GM19468 (cell line): ENCODE measurements around the gene MYMX.
A peak's percentile ranks its signal among the peaks of the same experiment; 100 is the strongest.

Source experiments
- ATAC-seq: cut with Tn5 transposase; IDR thresholded peaks from one replicate; pipeline ENCODE4 v1.9.1; 2021; ENCODE audit warnings: mild to moderate bottlenecking, moderate library complexity, moderate number of reproducible peaks; ENCODE audit not compliant: unreplicated experiment; ENCODE audit errors: extremely low read depth

MYMX gene

DNA sequence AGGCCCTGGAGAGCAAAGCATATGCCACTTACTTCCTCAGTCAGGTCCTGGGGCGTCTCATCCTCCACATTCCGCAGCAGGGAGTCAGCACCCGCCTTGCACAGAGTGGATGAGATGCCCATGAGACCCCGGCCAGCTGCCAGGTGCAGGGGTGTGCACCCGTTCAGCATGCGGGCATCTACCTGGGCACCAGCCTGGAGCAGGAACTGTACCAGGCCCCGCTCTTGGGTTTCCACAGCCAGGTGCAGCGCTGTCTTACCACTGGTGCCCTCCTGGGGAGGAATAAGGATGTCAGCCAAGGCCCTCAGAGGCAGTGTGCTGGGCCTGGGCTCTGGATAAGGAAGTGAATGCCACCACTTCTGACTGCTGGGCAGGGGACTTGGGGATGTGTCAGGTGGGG is 43.3 kb downstream of the MYMX start:
- no peak for ATAC-seq

DNA sequence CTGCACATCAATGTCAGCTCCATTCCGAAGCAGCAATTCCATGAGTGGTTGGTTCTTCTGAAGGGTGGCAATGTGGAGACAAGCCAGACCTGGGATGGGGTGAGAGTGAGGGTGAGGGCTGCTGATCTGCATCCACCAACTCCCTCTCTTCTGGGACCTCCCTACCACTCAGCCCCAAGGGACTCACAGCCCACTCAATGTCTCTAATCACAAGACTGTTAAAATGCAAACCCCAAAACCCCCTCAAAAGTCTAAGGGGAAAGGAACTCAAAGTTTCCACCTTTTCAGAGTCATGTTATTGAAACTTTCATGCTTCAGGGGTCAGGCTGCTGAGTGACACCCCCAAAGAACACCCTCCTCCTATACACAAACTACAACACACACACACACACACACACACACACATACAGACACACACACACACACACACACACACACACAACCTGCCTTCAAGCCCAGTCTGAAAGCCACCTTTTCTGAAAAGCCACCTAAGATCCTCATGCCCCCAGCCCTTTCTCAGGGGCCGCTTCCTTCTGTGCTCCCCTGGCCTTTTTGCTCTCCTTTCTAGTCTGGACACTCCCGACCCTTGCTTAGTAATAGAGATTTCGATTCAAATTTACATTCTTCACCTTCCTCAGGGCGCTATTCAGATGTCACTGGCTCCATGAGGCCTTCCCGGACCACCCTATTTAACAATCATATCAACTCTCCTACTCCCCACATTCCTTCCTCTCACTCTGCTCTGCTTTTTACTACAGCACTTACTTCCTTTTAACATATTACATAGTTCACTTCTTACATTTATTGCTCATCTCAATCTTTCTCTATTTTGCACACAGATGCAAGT is 43.9 kb downstream of the MYMX start:
- no peak for ATAC-seq

DNA sequence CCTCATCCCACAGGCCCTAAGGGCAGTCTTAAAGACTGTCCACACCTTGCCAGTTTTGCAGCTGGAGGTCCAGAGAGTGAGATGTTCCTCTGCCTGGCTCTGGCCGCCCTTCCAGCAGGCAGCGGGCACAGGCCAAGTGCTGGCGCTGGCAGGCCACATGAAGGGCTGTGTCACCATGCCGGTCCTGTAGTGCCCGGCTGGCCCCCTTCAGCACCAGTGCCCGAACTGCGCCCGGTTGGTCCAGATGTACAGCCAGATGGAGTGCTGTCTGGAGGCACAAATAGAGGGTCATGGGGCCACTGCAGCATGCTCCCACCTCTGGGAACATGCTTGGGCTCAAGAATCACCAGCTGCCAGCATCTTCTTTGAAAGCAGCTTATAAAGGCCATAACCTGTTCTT is 44.9 kb downstream of the MYMX start:
- ATAC-seq, result no peak

DNA sequence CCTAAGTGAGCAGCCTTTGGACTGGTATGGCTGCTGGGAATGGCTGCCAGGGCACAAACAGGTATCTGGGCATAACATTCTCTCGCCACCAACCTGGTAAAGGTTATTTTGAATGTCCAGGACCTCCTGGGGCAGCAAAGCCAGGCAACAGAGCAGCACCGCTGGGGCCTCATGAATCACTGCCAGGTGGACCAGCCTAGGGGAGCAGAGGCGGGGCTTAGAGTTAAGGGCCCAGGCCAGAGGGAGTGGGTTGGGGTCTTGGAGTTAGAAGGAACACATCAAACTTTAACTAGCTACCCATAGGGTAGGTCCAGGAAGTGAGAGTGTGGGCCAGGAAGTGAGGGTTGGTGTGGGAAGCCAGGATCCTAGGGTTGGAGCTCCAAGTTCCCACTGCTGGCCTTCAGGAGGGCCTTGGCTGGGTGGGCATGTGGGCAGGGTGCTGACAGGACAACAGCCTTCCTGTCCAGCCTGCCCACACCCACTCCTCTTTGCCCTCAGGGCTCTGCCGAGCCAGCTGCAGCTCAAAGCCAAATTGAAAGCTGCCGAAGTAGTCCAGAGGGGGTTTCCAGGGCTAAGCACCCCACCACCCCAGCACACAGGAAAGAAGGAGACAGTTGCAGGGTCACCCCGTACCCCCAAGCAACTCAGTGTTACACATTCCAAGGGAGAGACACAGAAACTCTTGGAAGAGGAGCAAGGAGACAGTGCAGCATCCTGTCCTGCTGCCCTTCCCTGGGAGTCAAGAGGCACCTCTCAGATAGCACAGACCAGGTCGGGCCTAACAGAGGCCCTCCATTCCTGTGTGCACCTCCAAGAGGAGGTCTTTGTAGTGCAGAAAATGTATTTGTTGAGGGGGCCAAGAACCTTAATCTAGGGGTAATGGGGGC is 46.0 kb downstream of the MYMX start:
- ATAC-seq, result no peak

DNA sequence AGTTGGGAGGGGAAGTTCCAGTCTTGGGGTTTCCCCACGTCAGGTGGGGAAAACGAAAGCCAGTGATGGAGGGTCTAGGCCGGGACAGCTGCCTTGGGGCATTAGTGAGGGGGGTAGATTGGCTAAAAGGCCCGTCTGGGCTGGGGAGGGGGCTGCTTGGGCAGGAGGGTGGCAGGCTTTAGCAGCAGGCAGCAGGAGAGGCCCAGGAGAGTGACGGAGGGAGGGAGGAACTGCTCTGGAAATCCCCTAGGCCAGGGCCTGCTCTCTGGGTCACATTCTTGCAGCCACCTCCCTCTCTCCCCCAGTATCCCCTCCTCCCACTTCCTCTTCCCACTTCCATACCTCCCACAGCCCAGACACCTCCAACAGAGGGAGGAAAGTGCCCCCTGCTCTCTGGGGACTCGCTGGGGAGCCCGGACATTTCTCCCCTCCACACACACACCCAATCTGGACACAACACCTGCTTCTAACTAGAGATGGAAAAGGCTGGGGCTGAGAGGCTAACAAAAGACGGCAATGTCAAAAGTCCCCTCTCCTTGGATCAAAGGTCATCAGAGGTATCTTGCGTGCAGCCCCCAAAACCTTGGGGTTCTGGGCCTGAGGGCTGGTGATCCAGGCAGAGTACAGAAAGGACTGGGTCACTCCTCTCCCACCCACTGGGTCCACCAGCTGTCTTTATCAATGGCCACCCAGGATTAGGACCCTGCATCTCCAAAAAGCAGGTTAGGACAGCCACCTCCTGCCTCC is 46.8 kb downstream of the MYMX start:
- ATAC-seq, result no peak

DNA sequence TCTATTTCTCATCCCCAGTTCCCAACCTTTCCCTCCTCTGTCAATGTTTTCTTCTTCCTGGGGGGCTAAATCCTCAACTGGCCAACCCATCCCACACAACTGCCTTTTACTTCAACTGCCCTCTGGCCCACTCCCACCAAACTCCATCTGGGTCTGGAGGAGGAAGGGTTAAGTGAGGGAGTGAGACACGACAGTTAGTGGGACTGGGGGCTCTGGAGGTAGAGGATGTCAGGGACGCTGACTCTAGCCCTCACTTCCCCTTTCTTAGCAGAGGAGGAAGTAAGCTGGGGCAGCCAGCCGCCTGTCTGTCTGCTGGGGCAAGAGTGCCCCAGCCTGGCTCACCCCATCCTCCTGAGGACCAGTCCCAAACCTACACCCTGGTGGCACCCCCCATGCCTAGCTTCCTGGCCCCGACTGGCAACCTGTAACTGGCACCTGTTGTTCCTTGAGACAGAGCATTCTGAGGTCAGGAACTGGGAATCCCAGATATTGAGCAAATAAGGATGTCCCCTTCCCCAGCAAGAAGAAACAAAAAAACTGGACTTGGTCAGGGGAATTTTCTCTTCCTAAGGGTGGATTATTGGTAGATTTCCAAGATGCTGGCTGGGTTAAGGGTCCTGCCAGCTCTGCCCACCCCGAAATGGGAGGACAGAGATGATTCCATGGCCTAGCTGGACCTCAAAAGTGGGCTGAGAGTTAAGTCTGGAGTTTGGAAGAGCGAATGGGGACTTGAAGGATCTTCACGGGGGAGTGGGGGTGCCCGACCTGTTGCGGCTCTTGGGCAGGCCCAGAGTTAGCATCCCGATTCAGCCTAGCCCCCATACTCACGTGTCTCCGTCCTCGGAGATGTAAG is 47.7 kb downstream of the MYMX start:
- peak; percentile 23 for ATAC-seq

DNA sequence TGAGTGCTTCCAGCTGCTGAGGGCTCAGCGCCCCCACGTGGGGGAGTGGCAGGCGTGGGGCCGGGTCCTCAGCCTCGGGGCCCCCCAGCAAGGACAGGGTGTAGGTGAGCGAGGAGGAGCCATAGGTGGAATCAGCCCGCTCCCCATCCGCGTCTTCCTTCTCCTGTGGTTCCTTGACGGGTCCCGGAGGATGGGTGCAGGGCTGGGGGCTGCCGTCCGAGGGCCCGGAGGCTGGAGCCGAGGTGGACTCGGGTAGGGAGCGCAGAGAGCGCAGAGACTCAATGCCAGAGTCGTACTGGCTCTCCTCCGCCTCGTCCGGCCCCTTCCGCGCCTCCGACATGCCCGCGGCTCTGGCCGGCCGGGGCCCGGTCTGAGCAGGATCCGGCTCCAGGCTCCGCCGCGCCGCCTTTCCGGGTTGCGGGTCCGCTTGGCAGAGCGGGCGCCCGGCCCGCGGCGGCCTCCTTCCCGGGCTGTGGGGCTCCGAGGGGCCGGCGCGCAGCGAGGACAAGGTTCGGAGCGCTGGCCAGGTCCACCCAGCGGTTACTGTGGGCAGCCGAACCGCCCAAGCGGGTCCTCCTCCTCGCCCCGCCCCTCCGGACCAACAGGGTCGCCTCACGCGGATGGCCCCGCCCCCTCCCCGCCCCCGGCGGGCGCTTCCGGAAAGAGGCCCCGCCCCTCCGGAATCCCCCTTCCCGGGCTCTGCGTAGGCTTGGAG is 48.4 kb downstream of the MYMX start, which contains the start of gene NFKBIE:
Gene NFKBIE, minus strand, starts transcription at position 545 of the 715 bp plus-strand sequence. Its CDS starts 205 bp downstream, at position 340.
- ATAC-seq, result peak; percentile 41

DNA sequence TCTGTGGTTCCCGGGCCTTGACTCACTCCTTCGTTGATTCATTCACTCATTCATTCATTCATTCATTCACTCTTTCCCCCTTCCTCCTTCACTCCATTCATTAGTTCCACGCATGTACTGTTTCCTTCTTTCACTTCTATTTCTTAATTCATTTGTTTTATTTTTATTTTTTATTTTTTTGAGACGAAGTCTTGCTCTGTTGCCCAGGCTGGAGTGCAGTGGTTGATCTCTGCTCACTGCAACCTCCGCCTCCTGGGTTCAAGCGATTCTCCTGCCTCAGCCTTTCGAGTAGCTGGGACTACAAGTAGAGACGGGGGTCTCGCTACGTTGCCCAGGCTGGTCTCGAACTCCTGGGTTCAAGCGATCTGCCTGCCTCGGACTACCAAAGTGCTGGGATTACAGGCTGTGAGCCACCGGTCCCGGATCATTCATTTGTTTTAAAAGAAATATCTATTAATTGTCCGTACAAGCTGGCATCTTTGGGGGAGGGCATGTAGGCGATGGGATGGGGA is 49.1 kb downstream of the MYMX start:
- ATAC-seq, result no peak

DNA sequence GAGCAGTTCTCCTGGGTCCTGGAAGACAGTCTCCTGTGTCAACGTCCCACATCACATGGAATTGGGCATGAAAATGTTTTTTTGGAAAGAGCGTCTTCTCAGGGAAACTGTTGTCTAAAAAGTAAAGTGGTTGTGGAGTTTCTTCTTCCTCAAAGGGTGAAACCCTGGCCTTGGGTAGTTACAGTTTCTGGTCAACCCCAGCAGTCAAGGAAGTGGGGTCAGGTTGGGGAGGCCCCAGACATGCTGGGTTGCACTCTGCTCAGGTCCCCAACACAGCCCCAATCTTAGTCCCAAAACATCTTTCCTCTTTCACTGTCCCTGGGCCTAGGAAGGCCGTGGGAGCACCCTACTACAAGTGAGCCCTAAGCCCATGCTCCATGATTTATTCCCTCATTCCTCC is 49.6 kb downstream of the MYMX start:
- no peak for ATAC-seq

DNA sequence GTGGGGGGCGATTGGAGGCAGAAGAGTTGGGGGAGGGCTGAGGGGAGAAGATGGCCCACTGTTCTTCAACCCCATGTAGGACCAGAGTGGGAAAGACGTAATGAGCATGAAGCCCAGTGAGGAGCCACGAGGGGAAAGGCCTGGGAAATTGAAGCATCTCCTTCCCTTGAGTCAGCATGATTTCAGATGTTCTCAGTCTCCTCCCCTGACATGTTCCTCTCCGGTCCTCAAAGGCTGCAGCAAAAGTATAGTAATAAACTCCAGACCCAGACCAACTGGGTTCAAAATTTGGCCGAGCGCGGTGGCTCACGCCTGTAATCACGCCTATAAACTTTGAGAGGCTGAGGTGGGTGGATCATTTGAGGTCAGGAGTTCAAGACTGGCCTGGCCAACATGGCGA is 50.5 kb downstream of the MYMX start:
- no peak for ATAC-seq
